Smooth muscle cell (in vitro differentiated cells): Measurements from ENCODE around the gene C1QTNF8. TPM values are rescaled to one million over a fixed set of nuclear protein-coding genes. Genes with fewer than 3 reads are reported as not detected.

ENCODE experiments used
- DNase-seq: peaks from one replicate; lab custom pipeline; 2025; ENCODE audit not compliant: unreplicated experiment; lab: John Stamatoyannopoulos, UW
- H2AFZ ChIP-seq: fragments of 200-600 bp; sonication (generic); 2 replicates; pipeline ENCODE4 v1.6.0; 2016; ENCODE audit warnings: antibody characterized with exemption, low read depth, mild to moderate bottlenecking
- H3F3A ChIP-seq: fragments of 200-600 bp; sonication (generic); 2 replicates; pipeline ENCODE4 v1.6.0; 2017; ENCODE audit warnings: antibody characterized with exemption, low read depth
- H3K27ac ChIP-seq: fragments of 200-600 bp; sonication (generic); 2 replicates; pipeline ENCODE4 v1.5.1; 2016; ENCODE audit warnings: low read depth, mild to moderate bottlenecking
- H3K27me3 ChIP-seq: fragments of 200-600 bp; sonication (generic); 2 replicates; pipeline ENCODE4 v1.6.1; 2016; ENCODE audit warnings: low read depth, mild to moderate bottlenecking
- H3K36me3 ChIP-seq: fragments of 200-600 bp; sonication (generic); 2 replicates; pipeline ENCODE4 v1.5.1; 2016; ENCODE audit warnings: low read depth
- H3K4me1 ChIP-seq: fragments of 200-600 bp; sonication (generic); 2 replicates; pipeline ENCODE4 v1.5.1; 2016; ENCODE audit warnings: low read depth
- H3K4me2 ChIP-seq: fragments of 200-600 bp; sonication (generic); 2 replicates; pipeline ENCODE4 v1.6.0; 2016; ENCODE audit warnings: mild to moderate bottlenecking
- H3K4me3 ChIP-seq: fragments of 200-600 bp; sonication (generic); 2 replicates; pipeline ENCODE4 v1.5.1; 2016; ENCODE audit warnings: mild to moderate bottlenecking
- H3K79me2 ChIP-seq: fragments of 200-600 bp; sonication (generic); 2 replicates; pipeline ENCODE4 v1.6.0; 2016; ENCODE audit warnings: low read depth, mild to moderate bottlenecking
- H3K9ac ChIP-seq: fragments of 200-600 bp; sonication (generic); 2 replicates; pipeline ENCODE4 v1.6.0; 2016; ENCODE audit warnings: low read depth
- H3K9me3 ChIP-seq: fragments of 200-600 bp; sonication (generic); replicated peaks from 2 replicates; pipeline ENCODE4 v1.5.1; 2016; ENCODE audit warnings: low read depth
- H4K20me1 ChIP-seq: fragments of 200-600 bp; sonication (generic); 2 replicates; pipeline ENCODE4 v1.6.0; 2016; ENCODE audit warnings: low read depth
- CTCF ChIP-seq: fragments of 200-600 bp; sonication (generic); IDR thresholded peaks from 2 replicates; pipeline ENCODE4 v1.5.1; 2017; ENCODE audit warnings: borderline replicate concordance, mild to moderate bottlenecking, antibody characterized with exemption; ENCODE audit not compliant: insufficient read depth, poor library complexity, severe bottlenecking
- WGBS: methylation state at CpG from one replicate; pipeline ENCODE4 v1.1.7; 2016; ENCODE audit warnings: low lambda C conversion rate; 5-methylcytosine and 5-hydroxymethylcytosine counted together
- polyA plus RNA-seq: library from polyadenylated mRNA; unstranded; fragments of >200 nt; fragmentation: Nextera tagmentation; extraction: Ambion mirVana; gene quantifications from 2 replicates; pipeline ENCODE4 v1.2.1, GENCODE V29; 2016
- total RNA-seq: library from RNA; depleted of rRNA; stranded (reverse); fragments of >200 nt; gene quantifications from 2 replicates; pipeline ENCODE4 v1.2.3, GENCODE V29; 2014

Gene C1QTNF8
- total and polyA plus RNA-seq, 2 experiments from 2014 or later, result not detected

- H3K4me1 ChIP-seq, result no peaks in the 10 kb centered on the region
- H4K20me1 ChIP-seq, result no peaks in the 10 kb centered on the region
- no peaks in the 10 kb centered on the region for H3F3A ChIP-seq
- no peak overlapping the region for H3K27ac ChIP-seq
- H3K9ac ChIP-seq, result no peak overlapping the region
- H3K4me3 ChIP-seq, result no peak overlapping the region
- H3K79me2 ChIP-seq, result no peaks in the 10 kb centered on the region
- no peak overlapping the region for H2AFZ ChIP-seq
- H3K27me3 ChIP-seq, result no peaks in the 10 kb centered on the region
- no peak overlapping the region for H3K4me2 ChIP-seq
- WGBS, result 85% methylated on average over 11 of the region's 19 CpGs
- no peaks in the 10 kb centered on the region for H3K9me3 ChIP-seq
- H3K36me3 ChIP-seq, result no peaks in the 10 kb centered on the region
- no peak for TF ChIP-seq CTCF
- no peak for DNase-seq
Measured at GRCh38 chr16:1042866-1043265, 53.2 kb downstream of the C1QTNF8 start.

- Histone ChIP-seq H3K27me3 (no peaks in the 10 kb centered on the region), H3K27ac (no peak overlapping the region), H3K4me1 (peaks cover 4% of the 10 kb centered on the region), H3K79me2 (no peaks in the 10 kb centered on the region), H3K4me2 (no peak overlapping the region), H3K36me3 (no peaks in the 10 kb centered on the region), H2AFZ (no peak overlapping the region), H3F3A (no peaks in the 10 kb centered on the region), H3K9me3 (no peaks in the 10 kb centered on the region), H4K20me1 (no peaks in the 10 kb centered on the region), H3K9ac (no peak overlapping the region), H3K4me3 (no peak overlapping the region)
- no peak for DNase-seq
- 93% methylated on average over 15 of the region's 15 CpGs for WGBS
- TF ChIP-seq CTCF, result no peak
Measured at GRCh38 chr16:1042049-1042744, 53.8 kb downstream of the C1QTNF8 start.

GRCh38 chr16:1040346-1040745 is 55.7 kb downstream of the C1QTNF8 start:
- WGBS, result 94% methylated on average over 9 of the region's 29 CpGs
- no peaks in the 10 kb centered on the region for H3K79me2 ChIP-seq

More at GRCh38 chr16:1040346-1040745, 55.7 kb downstream of the C1QTNF8 start:
- H3K9me3 ChIP-seq, result no peaks in the 10 kb centered on the region
- no peaks in the 10 kb centered on the region for H3F3A ChIP-seq
- H3K27ac ChIP-seq, result no peak overlapping the region
- H3K36me3 ChIP-seq, result no peaks in the 10 kb centered on the region
- H3K4me1 ChIP-seq, result peaks cover 16% of the 10 kb centered on the region
- no peak overlapping the region for H3K4me3 ChIP-seq
- TF ChIP-seq CTCF, result no peak
- H3K9ac ChIP-seq, result no peak overlapping the region
- no peak overlapping the region for H3K4me2 ChIP-seq
- no peaks in the 10 kb centered on the region for H3K27me3 ChIP-seq
- no peaks in the 10 kb centered on the region for H4K20me1 ChIP-seq
- H2AFZ ChIP-seq, result no peak overlapping the region
- no peak for DNase-seq
